KMS-11 (cell line): ENCODE results near the gene DSCAML1.

Experiments used
- H2AFZ ChIP-seq: fragments of 200-600 bp; sonication (generic); 2 replicates; pipeline ENCODE4 v1.6.1; 2016; ENCODE audit warnings: antibody characterized with exemption, mixed run types, low read depth
- H3K27ac ChIP-seq: fragments of 200-600 bp; sonication (generic); 2 replicates; pipeline ENCODE4 v1.6.1; 2016; ENCODE audit warnings: mild to moderate bottlenecking, mixed run types
- H3K27me3 ChIP-seq: fragments of 200-600 bp; sonication (generic); 2 replicates; pipeline ENCODE4 v1.6.1; 2017; ENCODE audit warnings: mild to moderate bottlenecking, low read depth, mixed run types, moderate library complexity; ENCODE audit not compliant: insufficient read depth
- H3K36me3 ChIP-seq: fragments of 200-600 bp; sonication (generic); 2 replicates; pipeline ENCODE4 v1.6.1; 2017; ENCODE audit warnings: mild to moderate bottlenecking, mixed run types; ENCODE audit not compliant: insufficient read depth
- H3K4me1 ChIP-seq: fragments of 200-600 bp; sonication (generic); 2 replicates; pipeline ENCODE4 v1.6.1; 2016; ENCODE audit warnings: mild to moderate bottlenecking, low read depth, mixed run types; ENCODE audit not compliant: poor library complexity, severe bottlenecking
- H3K4me2 ChIP-seq: fragments of 200-600 bp; sonication (generic); 2 replicates; pipeline ENCODE4 v1.7.0; 2016; ENCODE audit warnings: mild to moderate bottlenecking, mixed run types
- H3K4me3 ChIP-seq: fragments of 200-600 bp; sonication (generic); IDR thresholded peaks from 2 replicates; pipeline ENCODE4 v1.6.1; 2017; ENCODE audit warnings: low read depth, low read length, mixed read lengths; ENCODE audit not compliant: insufficient read depth
- H3K79me2 ChIP-seq: fragments of 200-600 bp; sonication (generic); 2 replicates; pipeline ENCODE4 v1.6.1; 2016; ENCODE audit warnings: low read depth, mixed run types; ENCODE audit not compliant: insufficient read depth
- H3K9ac ChIP-seq: fragments of 200-600 bp; sonication (generic); 2 replicates; pipeline ENCODE4 v1.6.1; 2016; ENCODE audit warnings: mild to moderate bottlenecking, mixed run types
- H4K20me1 ChIP-seq: fragments of 200-600 bp; sonication (generic); 2 replicates; pipeline ENCODE4 v1.6.1; 2016; ENCODE audit warnings: mild to moderate bottlenecking, mixed run types; ENCODE audit not compliant: insufficient read depth
- TF ChIP-seq, protein P1 (sequence below): fragments of 200-600 bp; sonication (generic); conservative IDR thresholded peaks from 2 replicates; pipeline ENCODE4 v1.6.1; 2017; ENCODE audit warnings: low read depth, mild to moderate bottlenecking, antibody characterized with exemption, low read length, moderate library complexity, mixed read lengths

DSCAML1 gene

DNA sequence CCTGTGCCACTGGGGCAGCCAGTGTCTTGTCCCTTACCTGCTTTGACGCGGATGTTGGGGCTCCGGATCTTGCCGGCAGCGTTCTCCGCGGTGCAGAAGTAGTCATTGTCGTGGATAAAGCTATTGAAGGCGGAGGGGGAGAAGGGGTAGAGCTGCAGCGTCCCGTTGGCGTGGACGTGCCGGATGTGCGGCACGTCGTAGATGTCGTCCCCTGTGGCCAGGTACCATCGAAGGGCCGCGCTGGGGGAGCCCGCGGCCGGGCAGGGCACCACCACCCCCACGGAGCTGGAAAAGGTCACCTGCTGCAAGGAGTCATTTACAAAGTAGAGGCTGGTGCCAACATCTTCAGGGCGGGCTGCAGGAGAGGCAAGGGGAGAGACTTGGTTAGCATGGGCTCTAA is 16.6 kb downstream of the DSCAML1 start:
- H3K9ac ChIP-seq: no peak overlapping the region
- no peak overlapping the region for H2AFZ ChIP-seq
- no peaks in the 10 kb centered on the region for H3K27me3 ChIP-seq
- no peaks in the 10 kb centered on the region for H3K36me3 ChIP-seq
- H3K4me2 ChIP-seq: no peak overlapping the region
- H3K4me1 ChIP-seq: no peaks in the 10 kb centered on the region
- TF ChIP-seq, protein P1, sequence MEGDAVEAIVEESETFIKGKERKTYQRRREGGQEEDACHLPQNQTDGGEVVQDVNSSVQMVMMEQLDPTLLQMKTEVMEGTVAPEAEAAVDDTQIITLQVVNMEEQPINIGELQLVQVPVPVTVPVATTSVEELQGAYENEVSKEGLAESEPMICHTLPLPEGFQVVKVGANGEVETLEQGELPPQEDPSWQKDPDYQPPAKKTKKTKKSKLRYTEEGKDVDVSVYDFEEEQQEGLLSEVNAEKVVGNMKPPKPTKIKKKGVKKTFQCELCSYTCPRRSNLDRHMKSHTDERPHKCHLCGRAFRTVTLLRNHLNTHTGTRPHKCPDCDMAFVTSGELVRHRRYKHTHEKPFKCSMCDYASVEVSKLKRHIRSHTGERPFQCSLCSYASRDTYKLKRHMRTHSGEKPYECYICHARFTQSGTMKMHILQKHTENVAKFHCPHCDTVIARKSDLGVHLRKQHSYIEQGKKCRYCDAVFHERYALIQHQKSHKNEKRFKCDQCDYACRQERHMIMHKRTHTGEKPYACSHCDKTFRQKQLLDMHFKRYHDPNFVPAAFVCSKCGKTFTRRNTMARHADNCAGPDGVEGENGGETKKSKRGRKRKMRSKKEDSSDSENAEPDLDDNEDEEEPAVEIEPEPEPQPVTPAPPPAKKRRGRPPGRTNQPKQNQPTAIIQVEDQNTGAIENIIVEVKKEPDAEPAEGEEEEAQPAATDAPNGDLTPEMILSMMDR: no peak
- H3K79me2 ChIP-seq: no peaks in the 10 kb centered on the region
- H3K4me3 ChIP-seq: no peak overlapping the region
- no peak overlapping the region for H3K27ac ChIP-seq
- no peaks in the 10 kb centered on the region for H4K20me1 ChIP-seq

DNA sequence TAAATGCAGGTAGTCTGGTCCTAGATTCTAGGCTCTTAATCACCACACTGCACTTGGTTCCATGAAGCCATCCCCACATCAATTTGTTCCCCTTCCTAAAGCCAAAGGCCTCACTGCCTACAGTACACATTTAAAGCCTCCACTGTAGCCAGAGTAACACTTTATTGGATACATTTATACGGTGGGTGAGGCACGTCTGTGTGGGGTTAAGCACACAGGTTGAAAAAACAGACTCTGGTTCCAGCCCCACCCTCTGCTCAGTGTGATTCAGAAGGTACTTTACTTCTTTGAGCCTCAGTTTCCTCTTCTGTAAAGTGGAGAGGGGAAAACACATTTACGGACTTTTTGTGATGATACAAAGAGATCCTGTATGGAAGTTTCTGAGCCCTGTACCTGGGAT is 22.5 kb downstream of the DSCAML1 start:
- Histone ChIP-seq H3K4me3 (no peak overlapping the region), H3K79me2 (no peaks in the 10 kb centered on the region), H3K27ac (no peak overlapping the region), H3K27me3 (no peaks in the 10 kb centered on the region), H4K20me1 (no peaks in the 10 kb centered on the region), H3K36me3 (no peaks in the 10 kb centered on the region), H3K9ac (no peak overlapping the region), H3K4me1 (no peaks in the 10 kb centered on the region), H2AFZ (no peak overlapping the region), H3K4me2 (no peak overlapping the region)
- TF ChIP-seq, protein P1: no peak

DNA sequence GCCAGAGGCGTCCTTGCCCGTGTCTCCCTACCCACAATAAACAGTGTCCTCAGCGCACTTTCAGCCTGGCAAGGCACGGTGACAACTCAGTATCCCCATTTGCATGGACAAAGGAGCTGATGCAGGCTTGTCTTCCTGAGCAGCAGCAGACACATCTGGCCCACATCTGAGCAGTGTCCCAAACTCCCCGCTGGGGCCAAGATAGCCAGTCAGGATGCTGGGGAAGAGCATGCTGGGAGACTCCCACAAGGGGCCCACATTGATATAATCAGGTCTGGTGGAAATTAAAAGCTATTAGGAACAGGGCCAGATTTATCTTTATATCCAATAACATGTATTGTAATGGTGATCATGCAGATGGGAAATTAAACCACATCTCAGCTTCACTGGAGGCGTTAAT is 24.7 kb downstream of the DSCAML1 start:
- no peaks in the 10 kb centered on the region for H3K4me1 ChIP-seq
- no peaks in the 10 kb centered on the region for H3K79me2 ChIP-seq
- no peak overlapping the region for H3K27ac ChIP-seq
- no peaks in the 10 kb centered on the region for H4K20me1 ChIP-seq
- H3K4me2 ChIP-seq: no peak overlapping the region
- TF ChIP-seq, protein P1: no peak
- no peak overlapping the region for H2AFZ ChIP-seq
- H3K9ac ChIP-seq: no peak overlapping the region
- no peaks in the 10 kb centered on the region for H3K36me3 ChIP-seq
- H3K4me3 ChIP-seq: no peak overlapping the region
- H3K27me3 ChIP-seq: no peaks in the 10 kb centered on the region

DNA sequence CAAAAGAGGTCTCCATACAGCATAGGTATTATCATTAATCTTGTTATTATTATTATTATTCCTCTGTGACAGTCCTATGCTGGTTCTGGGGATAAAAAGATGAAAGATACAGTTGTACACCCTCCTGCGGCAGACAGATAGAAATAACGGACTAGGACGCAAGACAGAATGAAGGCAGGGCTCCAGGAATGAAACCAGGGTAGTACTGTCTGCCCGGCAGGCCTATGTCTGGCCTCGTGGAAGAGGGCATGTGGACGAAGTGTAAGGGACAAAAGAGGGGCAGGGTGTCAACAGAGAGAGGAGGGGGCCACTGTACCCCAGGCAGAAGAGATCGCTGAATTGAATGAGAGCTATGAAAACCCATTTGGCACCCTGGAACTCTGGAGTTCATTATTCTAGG is 25.2 kb downstream of the DSCAML1 start:
- H3K4me3 ChIP-seq: no peak overlapping the region
- H3K9ac ChIP-seq: no peak overlapping the region
- H3K79me2 ChIP-seq: no peaks in the 10 kb centered on the region
- no peaks in the 10 kb centered on the region for H3K4me1 ChIP-seq
- TF ChIP-seq, protein P1: no peak
- no peaks in the 10 kb centered on the region for H4K20me1 ChIP-seq
- H3K36me3 ChIP-seq: no peaks in the 10 kb centered on the region
- H2AFZ ChIP-seq: no peak overlapping the region
- no peak overlapping the region for H3K4me2 ChIP-seq
- H3K27me3 ChIP-seq: no peaks in the 10 kb centered on the region
- H3K27ac ChIP-seq: no peak overlapping the region
